Subcutaneous adipose tissue (tissue), 4 donors: ENCODE results near the gene SLCO2A1. TPM values are rescaled to one million over a fixed set of nuclear protein-coding genes. Genes with fewer than 3 reads are reported as not detected.

ENCODE experiments used
- CTCF ChIP-seq: fragments of 450-650 bp; IDR thresholded peaks from one replicate; pipeline ENCODE4 v1.5.1; 2016; ENCODE audit warnings: low read depth, mild to moderate bottlenecking, control low read depth, antibody characterized with exemption, moderate library complexity
- total RNA-seq, 4 donors: library from RNA; depleted of rRNA; stranded (reverse); fragments of >200 nt; gene quantifications; one replicate each; pipeline ENCODE4 v1.1.0, GENCODE V29; 2016

Gene SLCO2A1
- total RNA-seq, 4 donors from 2014 or later: 2.4 to 7.2 (median 3.1) TPM

- no peak for TF ChIP-seq CTCF
Observed at GRCh38 chr3:133928136-133928893, 101.4 kb downstream of the SLCO2A1 start.

GRCh38 chr3:133927540-133928066 lies 102.1 kb downstream of the SLCO2A1 start:
- no peak for TF ChIP-seq CTCF

GRCh38 chr3:133926736-133927539 lies 102.8 kb downstream of the SLCO2A1 start:
- TF ChIP-seq CTCF: no peak

- no peak for TF ChIP-seq CTCF
Observed at GRCh38 chr3:133925960-133926735, 103.6 kb downstream of the SLCO2A1 start.

GRCh38 chr3:133924041-133924440 lies 105.7 kb downstream of the SLCO2A1 start:
- TF ChIP-seq CTCF: no peak

- TF ChIP-seq CTCF: no peak
Observed at GRCh38 chr3:133921592-133921991, 108.1 kb downstream of the SLCO2A1 start.
